GM12874 (cell line): ENCODE measurements around the gene ZNF180.

Experiments used
- CTCF ChIP-seq: IDR thresholded peaks from 2 replicates; pipeline ENCODE4 v1.5.1; 2011; ENCODE audit warnings: low read depth, mild to moderate bottlenecking, control low read depth, low read length, moderate library complexity; ENCODE audit not compliant: insufficient read depth

ZNF180 gene

GRCh38 chr19:44435441-44435840, 64.9 kb downstream of the ZNF180 start:
- TF ChIP-seq CTCF = no peak

- no peak for TF ChIP-seq CTCF
Observed at GRCh38 chr19:44430956-44431355, 69.4 kb downstream of the ZNF180 start.
